HG03064 (cell line): ENCODE measurements around the gene GM2A.

Source experiments
- ATAC-seq: cut with Tn5 transposase; IDR thresholded peaks from one replicate; pipeline ENCODE4 v1.9.1; 2021; ENCODE audit warnings: low read depth; ENCODE audit not compliant: unreplicated experiment

Gene GM2A

DNA sequence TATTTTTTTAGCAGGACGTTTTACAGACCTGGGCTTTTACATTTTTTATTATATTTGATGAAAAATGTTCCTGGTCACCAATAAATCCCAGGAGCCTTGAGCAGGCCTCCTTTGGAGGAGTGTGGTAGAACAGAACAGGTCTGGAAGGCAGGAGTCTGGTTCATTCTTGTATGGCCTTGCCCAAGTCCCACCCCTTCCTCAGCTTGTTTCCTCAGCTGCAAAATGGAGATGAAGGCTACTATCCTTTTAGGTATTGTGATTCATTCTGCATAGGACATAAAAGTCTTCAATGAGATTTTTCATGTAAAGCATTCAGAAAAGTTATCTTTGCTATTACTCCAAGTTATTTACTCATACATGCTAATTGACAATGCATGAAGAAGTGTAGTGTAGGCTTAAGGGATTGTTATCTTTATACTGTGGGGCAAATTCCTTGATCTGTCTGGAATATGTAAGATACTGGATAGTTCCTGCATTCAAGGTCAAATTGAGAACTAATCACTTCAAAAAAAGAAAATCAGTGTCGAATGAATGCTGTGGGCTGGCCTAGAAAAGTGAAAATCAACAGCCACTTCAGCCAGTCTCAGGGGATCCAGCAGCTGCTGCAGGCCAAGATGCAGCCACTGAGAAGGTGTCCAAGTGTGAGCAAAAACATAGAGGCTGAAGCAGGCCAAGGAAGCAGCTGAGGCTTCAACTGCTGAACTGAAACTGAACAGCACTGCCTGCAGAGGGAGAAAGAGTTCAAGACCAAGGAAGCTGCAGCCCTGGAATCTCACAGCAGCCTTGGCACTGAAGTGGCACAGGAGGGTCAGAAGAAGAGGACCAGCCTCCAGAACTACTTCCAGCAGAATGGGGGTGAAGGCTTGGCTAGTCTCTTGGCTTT is 66.1 kb downstream of the GM2A start:
- ATAC-seq: peak; percentile 93
